Fibroblast of villous mesenchyme (primary cell): ENCODE data around the gene AP1G2. TPM values are rescaled to one million over a fixed set of nuclear protein-coding genes. Genes with fewer than 3 reads are reported as not detected.

Source experiments
- DNase-seq: peaks from one replicate; pipeline ENCODE4 v3.0.0-alpha.2; 2010; ENCODE audit warnings: low read depth
- H3K4me3 ChIP-seq: 2 replicates; pipeline ENCODE4 v1.5.1; 2011; ENCODE audit warnings: low read depth, mild to moderate bottlenecking, low read length
- total RNA-seq: library from RNA; depleted of rRNA; stranded (reverse); fragments of >200 nt; gene quantifications from 2 replicates; pipeline ENCODE4 v1.2.3, GENCODE V29; 2012
- TF ChIP-seq, protein P1 (sequence below): IDR thresholded peaks from 2 replicates; pipeline ENCODE4 v1.5.1; 2012; ENCODE audit warnings: low read depth, mild to moderate bottlenecking, low read length; ENCODE audit not compliant: insufficient read depth

The AP1G2 gene
- total RNA-seq, 1 donor: 18.1 TPM

DNA sequence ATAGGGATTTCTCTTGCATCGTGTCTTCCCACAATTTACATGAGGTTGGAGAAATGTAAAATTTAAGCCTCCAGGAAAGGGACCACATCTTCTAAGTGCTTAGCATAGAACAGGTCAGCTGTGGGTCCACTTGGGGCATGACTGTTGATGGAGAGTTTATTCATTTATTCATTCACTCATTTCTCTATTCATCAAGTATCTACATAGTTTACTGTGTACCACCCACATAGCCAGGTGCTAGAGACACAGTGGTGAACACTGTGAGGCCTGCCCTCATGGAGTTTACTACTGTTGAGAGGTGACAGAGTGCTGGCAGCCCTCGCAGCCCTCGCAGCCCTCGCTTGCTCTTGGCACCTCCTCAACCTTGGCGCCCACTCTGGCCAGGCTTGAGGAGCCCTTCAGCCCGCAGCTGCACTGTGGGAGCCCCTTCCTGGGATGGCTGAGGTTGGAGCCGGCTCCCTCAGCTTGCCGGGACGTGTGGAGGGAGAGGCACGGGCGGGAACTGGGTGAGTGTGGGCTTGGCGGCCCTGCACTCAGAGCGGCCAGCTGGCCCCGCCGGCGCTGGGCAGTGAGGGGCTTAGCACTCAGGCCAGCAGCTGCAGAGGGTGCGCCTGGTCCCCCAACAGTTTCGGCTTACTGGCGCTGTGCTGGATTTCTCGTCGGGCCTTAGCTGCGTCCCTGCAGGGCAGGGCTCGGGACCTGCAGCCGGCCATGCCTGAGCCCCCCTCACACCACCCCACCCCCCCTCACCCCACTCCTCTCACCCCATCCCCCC lies 12.7 kb upstream of the AP1G2 start:
- H3K4me3 ChIP-seq: no peak overlapping the region
- TF ChIP-seq, protein P1, sequence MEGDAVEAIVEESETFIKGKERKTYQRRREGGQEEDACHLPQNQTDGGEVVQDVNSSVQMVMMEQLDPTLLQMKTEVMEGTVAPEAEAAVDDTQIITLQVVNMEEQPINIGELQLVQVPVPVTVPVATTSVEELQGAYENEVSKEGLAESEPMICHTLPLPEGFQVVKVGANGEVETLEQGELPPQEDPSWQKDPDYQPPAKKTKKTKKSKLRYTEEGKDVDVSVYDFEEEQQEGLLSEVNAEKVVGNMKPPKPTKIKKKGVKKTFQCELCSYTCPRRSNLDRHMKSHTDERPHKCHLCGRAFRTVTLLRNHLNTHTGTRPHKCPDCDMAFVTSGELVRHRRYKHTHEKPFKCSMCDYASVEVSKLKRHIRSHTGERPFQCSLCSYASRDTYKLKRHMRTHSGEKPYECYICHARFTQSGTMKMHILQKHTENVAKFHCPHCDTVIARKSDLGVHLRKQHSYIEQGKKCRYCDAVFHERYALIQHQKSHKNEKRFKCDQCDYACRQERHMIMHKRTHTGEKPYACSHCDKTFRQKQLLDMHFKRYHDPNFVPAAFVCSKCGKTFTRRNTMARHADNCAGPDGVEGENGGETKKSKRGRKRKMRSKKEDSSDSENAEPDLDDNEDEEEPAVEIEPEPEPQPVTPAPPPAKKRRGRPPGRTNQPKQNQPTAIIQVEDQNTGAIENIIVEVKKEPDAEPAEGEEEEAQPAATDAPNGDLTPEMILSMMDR: no peak
- DNase-seq: no peak

DNA sequence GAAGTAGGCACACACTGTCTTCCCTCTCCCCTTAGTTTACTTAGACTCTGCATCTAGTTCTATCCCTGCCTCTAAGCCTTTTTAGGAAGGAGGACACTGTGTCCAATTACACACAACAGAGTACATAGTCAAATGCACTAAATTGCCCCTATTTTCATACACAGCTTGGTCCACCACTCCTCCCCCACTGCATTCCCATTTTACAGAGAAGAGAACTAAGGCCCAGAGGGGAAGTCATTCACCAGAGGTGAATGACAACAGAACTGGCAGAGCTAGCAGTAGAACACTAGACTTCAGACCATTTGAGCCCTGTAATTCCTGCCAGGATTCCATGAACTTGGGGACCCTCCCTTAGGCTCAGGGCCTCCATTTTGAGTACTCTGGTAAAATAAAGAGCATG lies 12.1 kb upstream of the AP1G2 start:
- no peak for DNase-seq
- no peak overlapping the region for H3K4me3 ChIP-seq
- TF ChIP-seq, protein P1: no peak

DNA sequence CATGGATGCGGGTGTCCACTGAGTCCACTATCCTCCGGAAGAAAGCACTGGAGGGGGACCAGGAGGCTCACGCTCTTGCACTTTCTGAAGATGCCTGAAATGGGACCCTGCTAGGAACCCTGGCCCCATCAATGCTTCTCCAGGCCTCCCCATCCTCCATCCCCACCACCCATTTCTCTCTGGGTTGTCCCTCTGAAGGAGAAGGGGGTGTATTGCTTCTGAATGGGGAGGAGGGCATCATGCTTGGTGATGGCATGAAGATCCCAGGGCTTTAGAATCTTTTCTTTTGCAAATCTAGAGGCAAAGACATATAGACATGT lies 11.7 kb upstream of the AP1G2 start:
- no peak for DNase-seq
- TF ChIP-seq, protein P1: no peak
- H3K4me3 ChIP-seq: no peak overlapping the region

DNA sequence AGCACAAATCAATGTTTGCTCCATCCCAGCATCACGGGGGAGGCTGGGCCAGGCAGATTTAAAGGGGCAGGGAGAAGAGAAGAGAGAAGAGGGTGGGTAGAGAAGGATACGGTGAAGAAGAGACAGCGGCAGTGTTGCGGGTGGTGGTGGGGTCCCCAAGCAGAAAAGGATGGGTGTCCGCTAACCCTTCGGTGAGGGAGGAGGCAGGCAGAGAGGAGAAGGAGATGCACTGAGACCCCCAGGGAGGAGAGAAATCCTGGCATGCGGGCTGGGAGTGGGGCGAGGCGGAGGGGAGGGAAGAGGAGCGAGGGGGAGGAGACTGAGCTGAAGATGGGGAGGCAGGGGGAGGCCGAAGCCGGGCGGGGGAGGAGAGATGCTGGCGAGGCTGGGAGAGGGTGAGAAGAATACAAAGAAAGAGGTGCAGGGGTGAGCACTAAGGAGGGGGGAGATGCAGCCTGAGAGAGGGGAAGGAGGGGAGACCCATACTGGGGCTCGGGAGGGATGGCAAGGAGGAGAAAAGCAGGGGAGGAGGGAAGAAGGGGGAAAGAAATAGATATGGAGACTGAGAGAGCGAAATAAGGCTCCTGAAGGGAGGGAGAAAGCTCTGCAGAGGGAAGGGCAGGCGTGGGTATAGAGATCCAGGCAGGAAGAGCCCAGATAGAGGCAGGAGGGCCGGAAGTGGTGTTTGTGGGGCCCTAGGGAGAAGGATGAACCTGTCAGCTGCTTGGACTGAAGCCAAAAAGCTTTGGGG lies 11.1 kb upstream of the AP1G2 start, which contains the start of gene JPH4:
Gene JPH4 (minus strand): TSS at position 231 of the 751 bp plus-strand sequence. CDS start 1,337 bp downstream, outside the sequence.
- DNase-seq: no peak
- TF ChIP-seq, protein P1: no peak
- H3K4me3 ChIP-seq: no peak within 1 kb of the TSS

DNA sequence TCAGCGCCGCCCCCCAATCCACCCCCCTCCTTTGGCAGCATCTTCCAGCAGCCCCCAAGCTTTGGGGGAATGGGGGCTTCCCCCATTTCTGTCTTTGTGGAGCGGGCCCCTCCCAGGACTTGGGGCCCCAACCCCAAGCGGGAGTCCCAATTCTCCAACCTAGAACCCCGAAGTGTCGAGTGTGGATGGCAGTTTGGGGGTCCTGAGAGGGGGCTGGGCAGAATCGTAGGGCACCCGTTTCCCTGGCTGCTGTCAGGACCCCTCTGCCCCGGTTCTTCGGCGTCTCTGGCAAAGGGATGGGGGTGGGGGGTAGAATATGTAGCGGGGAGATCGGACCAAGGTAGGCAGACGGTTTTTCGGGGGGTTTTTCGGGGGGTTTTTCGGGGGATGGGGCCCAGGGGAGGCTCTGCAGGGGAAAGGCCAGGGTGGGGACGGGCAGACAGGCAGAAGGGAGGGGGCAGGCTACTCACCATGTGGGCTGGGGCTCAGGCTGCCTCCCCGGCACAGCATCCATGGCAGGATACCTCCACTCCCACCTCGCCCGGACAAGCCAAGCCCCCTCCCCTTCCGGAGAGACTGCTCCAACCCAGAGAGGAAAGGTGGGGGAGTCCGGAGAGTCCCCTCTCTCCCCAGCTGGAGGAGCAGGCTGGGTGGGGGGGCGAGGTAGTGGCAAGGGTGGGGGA lies 10.3 kb upstream of the AP1G2 start:
- no peak overlapping the region for H3K4me3 ChIP-seq
- DNase-seq: no peak
- TF ChIP-seq, protein P1: no peak

DNA sequence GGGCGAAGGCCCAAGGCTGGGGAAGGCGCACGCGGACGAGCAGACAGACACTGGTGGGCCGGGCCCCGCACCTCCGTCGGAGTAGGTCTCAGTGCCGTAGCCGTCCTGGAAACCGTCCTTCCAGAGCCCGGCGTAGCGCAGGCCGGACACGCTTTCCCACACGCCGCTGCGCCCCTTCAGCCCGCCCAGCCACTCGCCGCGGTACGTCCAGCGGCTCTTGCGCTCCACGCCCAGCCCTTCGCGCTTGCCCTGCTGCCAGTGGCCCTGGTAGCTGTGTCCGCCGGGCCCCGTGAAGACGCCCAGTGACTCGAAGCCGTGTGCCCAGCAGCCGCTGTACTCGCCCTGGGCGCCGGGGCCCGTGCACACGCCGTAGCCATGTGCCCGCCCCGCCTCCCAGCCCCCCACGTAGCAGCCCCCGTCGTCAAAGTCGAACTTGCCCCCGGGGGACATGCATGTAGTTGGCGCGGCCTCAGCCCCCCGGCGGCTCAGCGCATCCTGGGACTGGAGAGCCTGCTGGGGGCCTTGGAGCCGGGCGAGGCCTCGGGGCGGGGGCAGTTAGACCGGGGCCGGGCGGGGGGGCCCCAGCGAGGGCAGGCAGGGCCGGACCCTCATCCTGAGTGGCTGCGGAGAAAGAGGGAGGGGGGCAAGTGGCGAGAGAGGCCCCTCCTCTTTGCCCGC lies 9.6 kb upstream of the AP1G2 start:
- TF ChIP-seq, protein P1: no peak
- DNase-seq: no peak
- H3K4me3 ChIP-seq: no peak overlapping the region
